Cardiac fibroblast (primary cell): Measurements from ENCODE around the gene COLEC12.

Source experiments
- DNase-seq, 2 donors: peaks; one replicate each; pipeline versions ENCODE4 v3.0.0 to v3.0.0-alpha.2; 2010; ENCODE audit warnings: low read depth in 2 of 2
- H3K4me3 ChIP-seq, 2 donors: replicated peaks in 1 of 2; 1 replicate in 1 of 2; 2 replicates in 1 of 2; pipeline ENCODE4 v1.5.1; 2011; ENCODE audit warnings: low read depth in 2 of 2, low read length in 2 of 2, mild to moderate bottlenecking in 2 of 2, moderate library complexity in 1 of 2
- TF ChIP-seq, protein P1 (sequence below): IDR thresholded peaks from one replicate; pipeline ENCODE4 v1.5.1; 2011; ENCODE audit warnings: low read depth, mild to moderate bottlenecking, low read length, inconsistent platforms

The COLEC12 gene

DNA sequence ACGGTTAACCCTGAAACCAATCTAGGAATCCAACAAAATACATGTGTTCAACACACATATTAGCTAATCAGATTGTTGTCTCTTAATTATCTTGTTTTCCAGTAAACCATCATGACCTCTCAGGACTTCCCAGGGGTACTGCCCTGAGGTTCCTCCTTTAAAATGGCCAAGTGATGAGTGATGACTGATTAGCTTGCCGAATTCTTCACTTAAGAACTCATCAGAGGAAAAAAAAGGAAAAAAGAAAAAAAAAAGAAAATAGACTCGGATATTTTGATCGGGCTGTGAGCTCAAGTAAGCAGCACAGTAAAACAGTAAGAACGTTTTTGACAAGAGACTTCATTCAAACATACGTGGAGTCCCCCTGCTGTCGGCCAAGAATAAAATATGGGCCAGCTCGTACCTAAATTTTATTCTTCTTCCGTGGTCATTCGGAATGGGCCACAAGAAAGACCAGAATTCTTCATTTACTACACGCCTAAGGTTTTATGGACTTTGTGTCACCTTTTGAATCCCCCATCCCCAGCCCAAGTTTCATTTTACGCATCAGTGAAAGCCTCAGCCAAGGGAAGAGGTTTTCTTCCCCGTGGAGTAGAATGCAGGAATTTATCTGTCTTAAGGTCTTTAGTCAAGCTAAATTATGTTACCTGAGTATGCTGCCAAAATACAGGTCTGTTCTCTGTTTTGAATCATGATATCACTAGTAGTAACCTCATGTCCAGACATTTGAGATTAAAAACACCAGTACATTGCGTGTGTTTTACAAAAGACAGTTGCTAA is 40.5 kb downstream of the COLEC12 start:
- DNase-seq: peak in 1 of 2 donors; percentile 53
- TF ChIP-seq, protein P1, sequence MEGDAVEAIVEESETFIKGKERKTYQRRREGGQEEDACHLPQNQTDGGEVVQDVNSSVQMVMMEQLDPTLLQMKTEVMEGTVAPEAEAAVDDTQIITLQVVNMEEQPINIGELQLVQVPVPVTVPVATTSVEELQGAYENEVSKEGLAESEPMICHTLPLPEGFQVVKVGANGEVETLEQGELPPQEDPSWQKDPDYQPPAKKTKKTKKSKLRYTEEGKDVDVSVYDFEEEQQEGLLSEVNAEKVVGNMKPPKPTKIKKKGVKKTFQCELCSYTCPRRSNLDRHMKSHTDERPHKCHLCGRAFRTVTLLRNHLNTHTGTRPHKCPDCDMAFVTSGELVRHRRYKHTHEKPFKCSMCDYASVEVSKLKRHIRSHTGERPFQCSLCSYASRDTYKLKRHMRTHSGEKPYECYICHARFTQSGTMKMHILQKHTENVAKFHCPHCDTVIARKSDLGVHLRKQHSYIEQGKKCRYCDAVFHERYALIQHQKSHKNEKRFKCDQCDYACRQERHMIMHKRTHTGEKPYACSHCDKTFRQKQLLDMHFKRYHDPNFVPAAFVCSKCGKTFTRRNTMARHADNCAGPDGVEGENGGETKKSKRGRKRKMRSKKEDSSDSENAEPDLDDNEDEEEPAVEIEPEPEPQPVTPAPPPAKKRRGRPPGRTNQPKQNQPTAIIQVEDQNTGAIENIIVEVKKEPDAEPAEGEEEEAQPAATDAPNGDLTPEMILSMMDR: no peak
- H3K4me3 ChIP-seq: no peak overlapping the region

DNA sequence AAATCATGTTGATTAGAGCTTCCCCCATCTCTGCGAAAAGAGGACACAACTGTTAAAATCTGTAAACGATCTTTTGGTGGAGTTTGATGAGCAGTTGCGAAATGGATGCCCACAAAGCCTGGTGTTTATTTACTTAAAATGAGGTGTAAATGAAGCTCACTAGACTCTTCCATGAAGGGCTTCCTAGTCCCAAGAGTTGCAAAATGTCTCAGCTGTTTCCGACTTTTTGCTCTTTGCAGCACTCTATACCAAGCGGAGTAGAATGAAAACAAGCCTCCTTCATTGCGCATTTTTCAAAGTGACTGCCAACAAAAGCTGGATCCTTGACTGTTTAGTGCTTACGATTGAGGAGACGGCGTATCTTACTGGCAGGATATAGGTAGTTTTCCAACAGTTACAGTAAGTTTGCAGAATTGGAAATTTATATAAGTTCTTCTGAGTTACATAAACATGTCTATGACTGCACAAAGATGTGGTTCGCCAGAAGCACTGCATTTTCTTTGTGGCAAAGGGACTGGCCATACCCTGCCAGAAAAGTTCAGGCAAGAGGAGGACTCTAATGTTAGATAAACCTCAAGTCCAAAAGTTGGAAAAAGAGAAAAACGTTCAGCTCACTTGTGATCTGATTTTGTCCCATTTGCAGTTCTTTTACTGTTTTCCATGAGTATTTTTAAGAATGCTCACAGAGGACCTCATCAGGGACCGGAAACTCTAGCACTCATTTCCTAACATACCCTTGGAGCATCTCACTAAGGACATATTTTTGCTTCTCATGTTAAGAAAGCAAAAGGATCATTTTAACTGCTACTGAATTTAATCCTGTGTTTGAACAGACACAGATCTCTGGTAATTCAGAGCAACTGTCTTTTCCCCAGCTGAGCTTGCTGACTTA is 42.7 kb downstream of the COLEC12 start:
- H3K4me3 ChIP-seq: peak overlapping the region in 1 of 2 donors; percentile 8
- DNase-seq: peak; percentile 50 to 79
- TF ChIP-seq, protein P1: no peak

DNA sequence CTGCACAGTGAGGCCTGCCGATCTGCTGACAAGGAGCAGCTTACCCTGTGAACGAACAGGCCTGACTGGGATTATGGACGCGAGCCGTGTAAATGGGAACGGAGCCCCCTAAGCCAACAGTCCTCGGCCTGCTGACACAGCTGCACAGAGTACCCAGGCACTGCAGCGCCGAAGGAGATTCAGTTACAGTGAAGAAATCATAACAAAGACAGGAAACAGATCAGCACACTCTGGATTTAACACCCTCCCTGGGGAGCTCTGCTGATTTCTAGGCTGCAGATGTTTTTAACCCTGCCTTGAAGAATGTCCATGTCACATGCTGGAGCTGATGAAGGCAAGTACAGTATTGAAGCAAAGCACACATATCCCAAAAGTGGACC is 43.4 kb downstream of the COLEC12 start:
- H3K4me3 ChIP-seq: peak overlapping the region in 1 of 2 donors; percentile 26
- peak; percentile 94 to 95 for DNase-seq
- TF ChIP-seq, protein P1: no peak

DNA sequence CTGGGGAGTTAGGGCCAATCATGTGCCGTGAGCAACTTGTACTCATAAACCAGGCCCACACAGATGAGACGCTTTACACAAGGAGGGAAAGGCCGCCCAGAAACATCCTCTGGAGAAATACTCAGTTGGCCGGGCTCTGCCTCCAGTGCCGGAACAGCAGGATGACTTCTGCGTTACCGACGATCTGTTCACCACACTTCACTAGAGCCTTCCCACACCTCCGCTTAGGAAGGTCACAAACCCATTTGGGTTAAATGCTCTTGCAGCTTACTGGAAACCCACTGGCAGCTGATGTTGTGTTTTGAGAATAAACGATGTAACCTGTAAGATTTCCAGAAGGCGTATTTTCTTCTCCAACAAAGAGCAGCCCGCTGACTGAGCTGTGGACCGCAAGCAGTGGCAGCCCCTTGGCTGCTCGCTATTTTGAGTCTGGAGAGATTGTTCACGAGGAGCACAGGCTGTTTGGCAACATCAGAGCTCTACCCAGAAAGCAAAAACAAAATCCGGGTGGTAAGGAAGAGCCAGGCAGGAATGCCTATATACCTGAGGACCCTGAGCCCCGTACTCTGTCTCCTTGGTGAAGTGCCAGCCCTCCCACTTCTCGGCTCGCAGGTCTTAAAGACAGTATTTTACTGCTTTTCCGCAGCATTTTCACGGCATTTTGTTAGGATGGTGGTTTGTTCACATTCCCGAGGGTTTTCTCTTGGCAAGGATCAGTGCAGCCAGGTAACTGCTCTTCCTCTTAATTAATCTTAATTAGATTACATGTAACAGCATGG is 44.0 kb downstream of the COLEC12 start:
- peak overlapping the region in 1 of 2 donors; percentile 26 for H3K4me3 ChIP-seq
- TF ChIP-seq, protein P1: no peak
- DNase-seq: peak; percentile 47 to 87

DNA sequence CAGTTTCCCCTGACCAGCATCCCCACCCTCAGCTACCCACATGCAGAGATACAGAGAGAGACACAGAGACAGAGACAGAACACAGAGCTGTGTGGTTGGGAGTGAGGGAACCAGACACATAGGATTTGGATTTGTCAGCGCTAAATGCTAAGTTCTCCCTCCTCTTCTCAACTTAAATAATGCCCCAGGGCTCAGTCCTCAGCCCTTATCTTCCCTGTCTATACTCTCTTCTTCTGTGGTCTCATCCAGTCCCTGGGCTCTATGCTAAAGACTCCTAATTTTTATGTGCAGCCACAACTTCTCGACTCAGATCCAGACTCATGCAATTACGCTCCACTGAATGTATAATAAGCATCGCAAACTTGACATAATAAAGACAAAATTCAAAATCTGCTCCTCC is 47.1 kb downstream of the COLEC12 start:
- no peak for DNase-seq
- TF ChIP-seq, protein P1: no peak
- H3K4me3 ChIP-seq: no peak overlapping the region

DNA sequence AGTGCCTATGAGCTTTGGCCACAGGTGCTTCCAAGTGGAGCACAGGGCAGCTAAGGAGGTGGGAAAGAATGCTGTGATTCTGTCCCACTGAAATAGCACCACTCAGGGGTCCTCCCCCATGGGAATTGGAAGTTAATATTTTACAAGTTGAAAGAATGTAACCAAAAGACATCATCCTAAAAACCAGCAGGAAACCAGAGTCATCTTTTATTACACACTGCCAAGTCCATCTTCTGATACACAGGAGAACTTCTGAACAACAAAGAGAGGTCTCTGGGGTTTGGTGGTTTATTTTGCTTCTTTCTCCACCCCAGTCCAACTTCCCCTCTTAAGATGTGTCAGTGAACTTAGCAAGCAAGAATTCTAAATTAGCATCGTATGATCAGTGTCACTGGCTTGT is 47.7 kb downstream of the COLEC12 start:
- no peak for DNase-seq
- TF ChIP-seq, protein P1: no peak
- no peak overlapping the region for H3K4me3 ChIP-seq
